GM12878 (cell line): ENCODE measurements around the gene ADPRHL1. TPM values are rescaled to one million over a fixed set of nuclear protein-coding genes. Genes with fewer than 3 reads are reported as not detected.
A peak's percentile ranks its signal among the peaks of the same experiment; 100 is the strongest.

Experiments used
- ATAC-seq: fragments of 200-7000 bp; cut with Tn5 transposase; 3 replicates; pipeline ENCODE4 v1.9.1; 2020; ENCODE audit warnings: mild to moderate bottlenecking, moderate library complexity
- BruUV-seq: library from RNA; stranded (reverse); fragments of 400-500 nt; replicated peaks from 2 replicates; lab custom pipeline; 2021; lab: Mats Ljungman, UMichigan
- CTCF ChIA-PET: fragments of 300-600 bp; sonication (Branson Sonifier 250); formaldehyde crosslinking; extraction: SDS; loops from one replicate; lab custom pipeline; 2021; ENCODE audit warnings: inconsistent platforms; lab: Yijun Ruan, JAX
- POLR2A ChIA-PET: fragments of 350-600 bp; formaldehyde crosslinking; extraction: SDS; loops from one replicate; lab custom pipeline; 2021; ENCODE audit warnings: inconsistent platforms; lab: Charles Lee
- RAD21 ChIA-PET: fragments of 300-600 bp; sonication (Branson Sonifier 250); formaldehyde crosslinking; loops from one replicate; lab custom pipeline; 2023; ENCODE audit warnings: antibody characterized with exemption; ENCODE audit not compliant: unreplicated experiment; lab: Charles Lee
- SMC1A ChIA-PET: fragments of 300-600 bp; sonication (Branson Sonifier 250); formaldehyde crosslinking; loops from one replicate; lab custom pipeline; 2023; ENCODE audit not compliant: unreplicated experiment, uncharacterized antibody; lab: Charles Lee
- DNase-seq: peaks from one replicate; pipeline ENCODE4 v3.0.0-alpha.2; 2011; ENCODE audit warnings: low read depth, low spot score
- FAIRE-seq: peaks from 3 replicates; lab custom pipeline; 2011; peaks lifted over from hg19 to GRCh38; lab: Jason Lieb, UNC
- H2AFZ ChIP-seq: 2 replicates; pipeline ENCODE4 v1.6.0; 2011; ENCODE audit warnings: low read depth, low read length, control low read depth; ENCODE audit not compliant: control insufficient read depth
- H3K27ac ChIP-seq: 2 replicates; pipeline ENCODE4 v1.5.1; 2011; ENCODE audit warnings: control low read depth; ENCODE audit not compliant: control insufficient read depth, insufficient read depth
- H3K27me3 ChIP-seq, 2 experiments: replicated peaks in 1 of 2; 2 replicates each; pipeline versions ENCODE4 v1.6.0 to v1.6.1; 2011; ENCODE audit warnings: low read length in 1 of 2; ENCODE audit not compliant: control insufficient read depth in 2 of 2, insufficient read depth in 2 of 2
- H3K36me3 ChIP-seq, 2 experiments: 2 replicates each; pipeline ENCODE4 v1.5.1; 2011; ENCODE audit warnings: low read length in 1 of 2; ENCODE audit not compliant: control insufficient read depth in 2 of 2, insufficient read depth in 2 of 2
- H3K4me1 ChIP-seq: 2 replicates; pipeline ENCODE4 v1.6.1; 2011; ENCODE audit warnings: mild to moderate bottlenecking, low read length, moderate library complexity, mixed read lengths; ENCODE audit not compliant: control insufficient read depth, insufficient read depth
- H3K4me2 ChIP-seq: 2 replicates; pipeline ENCODE4 v1.6.0; 2011; ENCODE audit warnings: control low read depth; ENCODE audit not compliant: control insufficient read depth, insufficient read depth
- H3K4me3 ChIP-seq: fragments of 200-600 bp; sonication (generic); 2 replicates; pipeline ENCODE4 v1.5.1; 2016
- H3K79me2 ChIP-seq: 2 replicates; pipeline ENCODE4 v1.6.0; 2011; ENCODE audit warnings: low read length; ENCODE audit not compliant: control insufficient read depth, insufficient read depth
- H3K9ac ChIP-seq: 2 replicates; pipeline ENCODE4 v1.8.0; 2011; ENCODE audit warnings: low read length, control low read depth, mixed read lengths; ENCODE audit not compliant: control insufficient read depth, insufficient read depth
- H3K9me3 ChIP-seq: replicated peaks from 3 replicates; pipeline ENCODE4 v1.5.1; 2011; ENCODE audit warnings: mild to moderate bottlenecking, low read length; ENCODE audit not compliant: control insufficient read depth, insufficient read depth
- H4K20me1 ChIP-seq: 2 replicates; pipeline ENCODE4 v1.6.0; 2011; ENCODE audit not compliant: control insufficient read depth, insufficient read depth
- CBX5 ChIP-seq: sonication (generic); IDR thresholded peaks from 2 replicates; pipeline ENCODE4 v1.6.1; 2016; ENCODE audit warnings: low read depth, moderate library complexity, mild to moderate bottlenecking, inconsistent platforms
- CREM ChIP-seq: IDR thresholded peaks from 2 replicates; pipeline ENCODE4 v1.6.1; 2014; ENCODE audit warnings: antibody characterized with exemption, low read depth
- DPF2 ChIP-seq: fragments of 450-650 bp; IDR thresholded peaks from 2 replicates; pipeline ENCODE4 v1.6.1; 2017; ENCODE audit warnings: mild to moderate bottlenecking
- FOXM1 ChIP-seq: IDR thresholded peaks from 2 replicates; pipeline ENCODE4 v1.6.1; 2012; ENCODE audit warnings: low read depth, mild to moderate bottlenecking, inconsistent platforms, low read length, moderate library complexity
- GABPA ChIP-seq: IDR thresholded peaks from 2 replicates; pipeline ENCODE4 v1.6.1; 2014; ENCODE audit warnings: antibody characterized with exemption, low read depth, mild to moderate bottlenecking, inconsistent platforms
- HCFC1 ChIP-seq: fragments of 150-350 bp; IDR thresholded peaks from 2 replicates; pipeline ENCODE4 v1.6.1; 2014; ENCODE audit warnings: low read length
- IRF5 ChIP-seq: fragments of 450-650 bp; IDR thresholded peaks from 2 replicates; pipeline ENCODE4 v1.6.1; 2017; ENCODE audit warnings: borderline replicate concordance
- MYB ChIP-seq: fragments of 150-350 bp; IDR thresholded peaks from 2 replicates; pipeline ENCODE4 v1.6.1; 2014; ENCODE audit warnings: mild to moderate bottlenecking, low read depth, low read length, borderline replicate concordance
- NFYB ChIP-seq: IDR thresholded peaks from 2 replicates; pipeline ENCODE4 v1.6.1; 2011; ENCODE audit warnings: low read depth, mild to moderate bottlenecking, low read length, improper control_type of control experiment, moderate library complexity; ENCODE audit not compliant: insufficient read depth
- SMAD1 ChIP-seq: fragments of 450-650 bp; IDR thresholded peaks from 2 replicates; pipeline ENCODE4 v1.6.1; 2018; ENCODE audit warnings: mild to moderate bottlenecking, low read depth; ENCODE audit not compliant: partially characterized antibody
- TCF12 ChIP-seq: IDR thresholded peaks from 2 replicates; pipeline ENCODE4 v1.6.1; 2011; ENCODE audit warnings: low read depth, mild to moderate bottlenecking, low read length
- TCF3 ChIP-seq: IDR thresholded peaks from 2 replicates; pipeline ENCODE4 v1.6.1; 2012; ENCODE audit warnings: low read depth, mild to moderate bottlenecking, low read length, borderline replicate concordance; ENCODE audit not compliant: insufficient read depth
- ZNF622 ChIP-seq: fragments of 450-650 bp; IDR thresholded peaks from 2 replicates; pipeline ENCODE4 v1.6.1; 2017; ENCODE audit warnings: mild to moderate bottlenecking, inconsistent platforms
- WGBS: methylation state at CpG from one replicate; pipeline ENCODE4 v1.1.6; 2016; ENCODE audit warnings: low lambda C conversion rate; ENCODE audit not compliant: insufficient replicate concordance, insufficient coverage; ENCODE audit errors: missing lambda C conversion rate; 5-methylcytosine and 5-hydroxymethylcytosine counted together
- in situ Hi-C: fragments of 300-500 bp; cut with MboI; formaldehyde crosslinking; loops from 9 replicates; pipeline ENCODE4 v1.14.3; 2018; ENCODE audit warnings: mixed read lengths
- intact Hi-C: fragments of 100-400 bp; cut with micrococcal nuclease; formaldehyde crosslinking; loops from one replicate; pipeline ENCODE4 v1.14.2; 2022; ENCODE audit not compliant: unreplicated experiment
- polyA plus RNA-seq, 11 experiments: library from polyadenylated mRNA; depleted of rRNA in 4 of 11; unstranded in 6 of 11; stranded (reverse) in 5 of 11; fragments of >200 nt; fragmentation: Nextera tagmentation in 4 of 11; fragmentation: Illumina TruSeq in 1 of 11; extraction: Ambion mirVana in 4 of 11; extraction: Trizol in 1 of 11; gene quantifications; 1 replicate in 1 of 11; 2 replicates in 10 of 11; pipeline versions ENCODE4 v1.2.1 to v1.2.3, GENCODE V29; 2011 to 2016; ENCODE audit warnings: inconsistent platforms in 2 of 11, missing spikeins in 2 of 11, low read depth in 1 of 11
- total RNA-seq, 4 experiments: library from RNA; depleted of rRNA in 3 of 4; stranded (reverse); fragments of >200 nt in 3 of 4; fragmentation: Illumina TruSeq in 1 of 4; extraction: Trizol in 1 of 4; gene quantifications; 2 replicates each; pipeline versions ENCODE4 v1.2.1 to v1.2.3, GENCODE V29; 2013 to 2021
- TF ChIP-seq, protein P1 (sequence below): IDR thresholded peaks from 2 replicates; pipeline ENCODE4 v1.6.1; 2011; ENCODE audit warnings: mild to moderate bottlenecking, low read depth, low read length, moderate library complexity; ENCODE audit not compliant: insufficient replicate concordance
- TF ChIP-seq, protein P2 (sequence below): fragments of 450-650 bp; IDR thresholded peaks from 2 replicates; pipeline ENCODE4 v1.6.1; 2017; ENCODE audit warnings: mild to moderate bottlenecking, moderate library complexity

ADPRHL1 gene
- total and polyA plus RNA-seq, 10 of the 15 experiments (the other 5 are each of a cell fraction or from before 2014, with no cell fraction given), result 0.05 to 1.9 (median 1.0) TPM

DNA sequence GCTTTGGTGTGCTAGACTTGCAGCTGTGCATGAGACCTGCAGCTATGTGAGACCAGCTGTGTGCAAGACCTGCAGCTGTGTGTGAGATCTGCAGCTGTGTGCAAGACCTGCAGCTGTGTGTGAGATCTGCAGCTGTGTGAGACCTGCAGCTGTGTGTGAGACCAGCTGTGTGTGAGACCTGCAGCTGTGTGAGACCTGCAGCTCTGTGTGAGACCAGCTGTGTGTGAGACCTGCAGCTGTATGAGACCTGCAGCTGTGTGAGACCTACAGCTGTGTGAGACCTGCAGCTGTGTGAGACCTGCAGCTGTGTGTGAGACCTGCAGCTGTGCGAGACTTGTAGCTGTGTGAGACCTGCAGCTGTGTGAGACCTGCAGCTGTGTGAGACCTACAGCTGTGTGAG is 43.9 kb upstream of the ADPRHL1 start:
- Histone ChIP-seq H4K20me1 (no peaks in the 10 kb centered on the region), H2AFZ (no peak overlapping the region), H3K27ac (no peak overlapping the region), H3K79me2 (peaks cover 21% of the 10 kb centered on the region), H3K4me3 (no peak overlapping the region), H3K4me1 (peaks cover 10% of the 10 kb centered on the region), H3K27me3 (no peaks in the 10 kb centered on the region), H3K4me2 (no peak overlapping the region; the same call in 1 of the 2 replicates), H3K9me3 (no peaks in the 10 kb centered on the region), H3K36me3 (peaks cover 6 to 51% of the 10 kb centered on the region in 2 experiments), H3K9ac (no peak overlapping the region)
- no TSS peak for BruUV-seq
- ATAC-seq (no peak), FAIRE-seq (no peak), DNase-seq (no peak)
- TF ChIP-seq FOXM1 (peak; percentile 63; the same call in 1 of the 2 replicates), IRF5 (no peak), SMAD1 (no peak), NFYB (no peak), HCFC1 (no peak), TCF12 (peak; percentile 96), GABPA (peak; percentile 69; the same call in 1 of the 2 replicates), CBX5 (no peak), CREM (no peak), TCF3 (peak; percentile 86), ZNF622 (no peak), MYB (no peak), DPF2 (no peak)
- TF ChIP-seq, protein P1, sequence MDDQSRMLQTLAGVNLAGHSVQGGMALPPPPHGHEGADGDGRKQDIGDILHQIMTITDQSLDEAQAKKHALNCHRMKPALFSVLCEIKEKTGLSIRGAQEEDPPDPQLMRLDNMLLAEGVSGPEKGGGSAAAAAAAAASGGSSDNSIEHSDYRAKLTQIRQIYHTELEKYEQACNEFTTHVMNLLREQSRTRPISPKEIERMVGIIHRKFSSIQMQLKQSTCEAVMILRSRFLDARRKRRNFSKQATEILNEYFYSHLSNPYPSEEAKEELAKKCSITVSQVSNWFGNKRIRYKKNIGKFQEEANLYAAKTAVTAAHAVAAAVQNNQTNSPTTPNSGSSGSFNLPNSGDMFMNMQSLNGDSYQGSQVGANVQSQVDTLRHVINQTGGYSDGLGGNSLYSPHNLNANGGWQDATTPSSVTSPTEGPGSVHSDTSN, result no peak
- TF ChIP-seq, protein P2, sequence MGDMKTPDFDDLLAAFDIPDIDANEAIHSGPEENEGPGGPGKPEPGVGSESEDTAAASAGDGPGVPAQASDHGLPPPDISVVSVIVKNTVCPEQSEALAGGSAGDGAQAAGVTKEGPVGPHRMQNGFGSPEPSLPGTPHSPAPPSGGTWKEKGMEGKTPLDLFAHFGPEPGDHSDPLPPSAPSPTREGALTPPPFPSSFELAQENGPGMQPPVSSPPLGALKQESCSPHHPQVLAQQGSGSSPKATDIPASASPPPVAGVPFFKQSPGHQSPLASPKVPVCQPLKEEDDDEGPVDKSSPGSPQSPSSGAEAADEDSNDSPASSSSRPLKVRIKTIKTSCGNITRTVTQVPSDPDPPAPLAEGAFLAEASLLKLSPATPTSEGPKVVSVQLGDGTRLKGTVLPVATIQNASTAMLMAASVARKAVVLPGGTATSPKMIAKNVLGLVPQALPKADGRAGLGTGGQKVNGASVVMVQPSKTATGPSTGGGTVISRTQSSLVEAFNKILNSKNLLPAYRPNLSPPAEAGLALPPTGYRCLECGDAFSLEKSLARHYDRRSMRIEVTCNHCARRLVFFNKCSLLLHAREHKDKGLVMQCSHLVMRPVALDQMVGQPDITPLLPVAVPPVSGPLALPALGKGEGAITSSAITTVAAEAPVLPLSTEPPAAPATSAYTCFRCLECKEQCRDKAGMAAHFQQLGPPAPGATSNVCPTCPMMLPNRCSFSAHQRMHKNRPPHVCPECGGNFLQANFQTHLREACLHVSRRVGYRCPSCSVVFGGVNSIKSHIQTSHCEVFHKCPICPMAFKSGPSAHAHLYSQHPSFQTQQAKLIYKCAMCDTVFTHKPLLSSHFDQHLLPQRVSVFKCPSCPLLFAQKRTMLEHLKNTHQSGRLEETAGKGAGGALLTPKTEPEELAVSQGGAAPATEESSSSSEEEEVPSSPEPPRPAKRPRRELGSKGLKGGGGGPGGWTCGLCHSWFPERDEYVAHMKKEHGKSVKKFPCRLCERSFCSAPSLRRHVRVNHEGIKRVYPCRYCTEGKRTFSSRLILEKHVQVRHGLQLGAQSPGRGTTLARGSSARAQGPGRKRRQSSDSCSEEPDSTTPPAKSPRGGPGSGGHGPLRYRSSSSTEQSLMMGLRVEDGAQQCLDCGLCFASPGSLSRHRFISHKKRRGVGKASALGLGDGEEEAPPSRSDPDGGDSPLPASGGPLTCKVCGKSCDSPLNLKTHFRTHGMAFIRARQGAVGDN, result no peak
- in situ Hi-C loops, result no loop called here
- ChIA-PET POLR2A (no interaction called here), CTCF (interaction anchor here (1.1 to 2.0 kb wide), 4 partner anchors 9 to 65 kb away, joined by 4 to 6 read pairs (median 4); no protein-coding TSS in a partner anchor), RAD21 (interaction anchor here (1.0 to 1.5 kb wide), 2 partner anchors 13 to 16 kb away, joined by 3 read pairs; no protein-coding TSS in a partner anchor), SMC1A (interaction anchor here (1.5 to 2.5 kb wide), 2 partner anchors 9 to 16 kb away, joined by 5 to 21 read pairs; no protein-coding TSS in a partner anchor)
- 100% methylated on average over 1 of the region's 1 CpG for WGBS
- intact Hi-C loops, result no loop called here
